Panc1 (cell line): ENCODE measurements around the gene CAD. TPM values are rescaled to one million over a fixed set of nuclear protein-coding genes. Genes with fewer than 3 reads are reported as not detected.

Experiments used
- ATAC-seq: fragments of 200-7000 bp; cut with Tn5 transposase; 2 replicates; pipeline ENCODE4 v1.9.1; 2020; ENCODE audit warnings: mild to moderate bottlenecking, moderate library complexity
- BruUV-seq: library from RNA; stranded (reverse); fragments of 400-500 nt; replicated peaks from 2 replicates; lab custom pipeline; 2021; lab: Mats Ljungman, UMichigan
- CTCF ChIA-PET: fragments of 300-600 bp; sonication (Branson Sonifier 250); formaldehyde crosslinking; loops from one replicate; lab custom pipeline; 2022; ENCODE audit warnings: antibody characterized with exemption; lab: Charles Lee
- POLR2A ChIA-PET: fragments of 300-600 bp; sonication (Branson Sonifier 250); formaldehyde crosslinking; loops from one replicate; lab custom pipeline; 2022; ENCODE audit warnings: antibody characterized with exemption; lab: Charles Lee
- DNase-seq: peaks from one replicate; pipeline ENCODE4 v3.0.0-alpha.2; 2010; ENCODE audit warnings: low read depth, low spot score
- H3K27ac ChIP-seq: 2 replicates; pipeline ENCODE4 v1.5.1; 2011; ENCODE audit warnings: mild to moderate bottlenecking, low read length, inconsistent platforms
- H3K27me3 ChIP-seq: fragments of 200-500 bp; sonication (Bioruptor generic); 2 replicates; pipeline ENCODE4 v1.6.0; 2014; ENCODE audit warnings: low read length, inconsistent platforms; ENCODE audit not compliant: control insufficient read depth, insufficient read depth
- H3K36me3 ChIP-seq: fragments of 200-500 bp; sonication (Bioruptor generic); 2 replicates; pipeline ENCODE4 v1.5.1; 2014; ENCODE audit warnings: inconsistent platforms, mild to moderate bottlenecking, low read length, moderate library complexity; ENCODE audit not compliant: control insufficient read depth, insufficient read depth
- H3K4me1 ChIP-seq: 2 replicates; pipeline ENCODE4 v1.5.1; 2011; ENCODE audit warnings: inconsistent platforms, mild to moderate bottlenecking, low read length, moderate library complexity; ENCODE audit not compliant: control insufficient read depth, insufficient read depth
- H3K4me3 ChIP-seq, 2 experiments: 2 replicates each; pipeline ENCODE4 v1.5.1; 2011 to 2012; ENCODE audit warnings: low read depth in 2 of 2, low read length in 2 of 2, mild to moderate bottlenecking in 2 of 2, inconsistent platforms in 1 of 2, moderate library complexity in 1 of 2
- H3K9me3 ChIP-seq: fragments of 200-500 bp; sonication (Bioruptor generic); 2 replicates; pipeline ENCODE4 v1.5.1; 2014; ENCODE audit warnings: low read depth, mild to moderate bottlenecking, inconsistent platforms, low read length, moderate library complexity; ENCODE audit not compliant: control insufficient read depth, insufficient read depth
- POLR2AphosphoS5 ChIP-seq: IDR thresholded peaks from 2 replicates; pipeline ENCODE4 v1.6.1; 2012; ENCODE audit warnings: mild to moderate bottlenecking, low read depth, low read length, moderate library complexity
- REST ChIP-seq, 2 experiments: IDR thresholded peaks; 2 replicates each; pipeline ENCODE4 v1.6.1; 2011 to 2012; ENCODE audit warnings: low read depth in 2 of 2, control low read depth in 1 of 2, low read length in 1 of 2, mild to moderate bottlenecking in 1 of 2, moderate library complexity in 1 of 2; ENCODE audit not compliant: insufficient read depth in 1 of 2
- SIN3A ChIP-seq: IDR thresholded peaks from 2 replicates; pipeline ENCODE4 v1.6.1; 2012; ENCODE audit warnings: low read depth, mild to moderate bottlenecking, low read length, moderate library complexity, borderline replicate concordance; ENCODE audit not compliant: insufficient read depth
- TCF7L2 ChIP-seq: IDR thresholded peaks from 2 replicates; pipeline ENCODE4 v1.6.1; 2011; ENCODE audit warnings: mild to moderate bottlenecking, low read depth, low read length, inconsistent platforms
- in situ Hi-C: cut with HindIII; loops from 2 replicates; pipeline ENCODE4 v1.10.0; 2016; ENCODE audit warnings: low sequenced_read_pairs, low pct_unique_long_range_greater_than_20kb
- intact Hi-C: fragments of 100-400 bp; cut with micrococcal nuclease; formaldehyde crosslinking; loops from one replicate; pipeline ENCODE4 v1.10.0; 2022; ENCODE audit not compliant: unreplicated experiment
- total RNA-seq: library from RNA; stranded (reverse); gene quantifications from one replicate; pipeline ENCODE4 v1.2.1, GENCODE V29; 2021; ENCODE audit not compliant: unreplicated experiment
- TF ChIP-seq, protein P1 (sequence below): fragments of 450-650 bp; IDR thresholded peaks from 2 replicates; pipeline ENCODE4 v1.5.1; 2017; ENCODE audit warnings: mild to moderate bottlenecking

Gene CAD
- total RNA-seq, 1 experiment from 2014 or later, result 76.7 TPM

DNA sequence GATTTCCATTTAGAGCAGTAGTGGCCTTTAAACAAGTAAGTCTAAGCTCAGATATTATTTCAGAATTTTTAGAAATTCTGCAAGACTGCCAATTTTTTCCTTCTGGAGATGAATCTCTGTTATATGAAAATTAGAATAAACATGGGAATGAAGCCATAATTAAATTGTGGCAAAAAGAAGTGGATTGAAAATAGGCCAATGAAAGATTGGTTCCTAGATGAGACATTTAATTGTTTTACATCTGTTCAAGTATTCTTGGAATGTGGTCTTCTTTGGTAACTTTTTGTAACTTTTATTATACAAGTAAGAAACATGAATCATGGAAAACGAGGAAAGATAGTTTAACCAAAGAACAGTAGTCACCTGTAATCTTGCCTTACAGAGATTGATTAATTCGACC lies 10.3 kb downstream of the CAD start:
- no peak for ATAC-seq
- no peak overlapping the region for H3K4me3 ChIP-seq
- H3K27me3 ChIP-seq, result no peaks in the 10 kb centered on the region
- CTCF ChIA-PET, result no interaction called here
- no peak for TF ChIP-seq REST (IDR thresholded peaks at IDR 0.05; ENCODE audit: insufficient read depth in 1 of 2, low read depth in 2 of 2, low read length in 1 of 2)
- TF ChIP-seq SIN3A, result no peak
- TF ChIP-seq POLR2AphosphoS5, result no peak
- TF ChIP-seq TCF7L2, result no peak
- TF ChIP-seq, protein P1, sequence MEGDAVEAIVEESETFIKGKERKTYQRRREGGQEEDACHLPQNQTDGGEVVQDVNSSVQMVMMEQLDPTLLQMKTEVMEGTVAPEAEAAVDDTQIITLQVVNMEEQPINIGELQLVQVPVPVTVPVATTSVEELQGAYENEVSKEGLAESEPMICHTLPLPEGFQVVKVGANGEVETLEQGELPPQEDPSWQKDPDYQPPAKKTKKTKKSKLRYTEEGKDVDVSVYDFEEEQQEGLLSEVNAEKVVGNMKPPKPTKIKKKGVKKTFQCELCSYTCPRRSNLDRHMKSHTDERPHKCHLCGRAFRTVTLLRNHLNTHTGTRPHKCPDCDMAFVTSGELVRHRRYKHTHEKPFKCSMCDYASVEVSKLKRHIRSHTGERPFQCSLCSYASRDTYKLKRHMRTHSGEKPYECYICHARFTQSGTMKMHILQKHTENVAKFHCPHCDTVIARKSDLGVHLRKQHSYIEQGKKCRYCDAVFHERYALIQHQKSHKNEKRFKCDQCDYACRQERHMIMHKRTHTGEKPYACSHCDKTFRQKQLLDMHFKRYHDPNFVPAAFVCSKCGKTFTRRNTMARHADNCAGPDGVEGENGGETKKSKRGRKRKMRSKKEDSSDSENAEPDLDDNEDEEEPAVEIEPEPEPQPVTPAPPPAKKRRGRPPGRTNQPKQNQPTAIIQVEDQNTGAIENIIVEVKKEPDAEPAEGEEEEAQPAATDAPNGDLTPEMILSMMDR, result no peak
- no peaks in the 10 kb centered on the region for H3K4me1 ChIP-seq
- H3K27ac ChIP-seq, result no peak overlapping the region
- H3K9me3 ChIP-seq, result no peaks in the 10 kb centered on the region
- in situ Hi-C loops (no loop called here), intact Hi-C loops (no loop called here)
- DNase-seq, result no peak
- POLR2A ChIA-PET, result no interaction called here
- H3K36me3 ChIP-seq, result peaks cover 29% of the 10 kb centered on the region
- BruUV-seq, result no TSS peak

DNA sequence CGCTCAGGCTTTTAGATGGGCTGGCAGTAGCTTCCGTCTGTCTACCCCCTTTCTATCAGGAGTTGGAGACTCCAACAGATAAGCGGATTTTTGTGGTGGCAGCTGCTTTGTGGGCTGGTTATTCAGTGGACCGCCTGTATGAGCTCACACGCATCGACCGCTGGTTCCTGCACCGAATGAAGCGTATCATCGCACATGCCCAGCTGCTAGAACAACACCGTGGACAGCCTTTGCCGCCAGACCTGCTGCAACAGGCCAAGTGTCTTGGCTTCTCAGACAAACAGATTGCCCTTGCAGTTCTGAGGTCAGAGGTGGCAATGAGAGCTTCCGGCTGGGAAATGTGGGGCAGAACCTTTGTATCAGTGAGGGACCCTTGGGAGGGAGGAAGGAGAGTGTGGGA lies 14.8 kb downstream of the CAD start:
- BruUV-seq, result no TSS peak
- no peaks in the 10 kb centered on the region for H3K27me3 ChIP-seq
- H3K36me3 ChIP-seq, result peaks cover 47% of the 10 kb centered on the region
- no peak for ATAC-seq
- in situ Hi-C loops, result no loop called here
- TF ChIP-seq REST (IDR thresholded peaks at IDR 0.05; ENCODE audit: insufficient read depth in 1 of 2, low read depth in 2 of 2, low read length in 1 of 2), result no peak
- no peak for TF ChIP-seq TCF7L2
- TF ChIP-seq, protein P1, result no peak
- TF ChIP-seq POLR2AphosphoS5, result no peak
- no peak for TF ChIP-seq SIN3A
- POLR2A ChIA-PET, result no interaction called here
- no peak overlapping the region for H3K4me3 ChIP-seq
- intact Hi-C loops, result no loop called here
- no peak overlapping the region for H3K27ac ChIP-seq
- CTCF ChIA-PET, result no interaction called here
- DNase-seq, result no peak
- no peaks in the 10 kb centered on the region for H3K4me1 ChIP-seq
- H3K9me3 ChIP-seq, result no peaks in the 10 kb centered on the region
